GM10248 (cell line): ENCODE results near the gene HMGN2.

Source experiments
- CTCF ChIA-PET: fragments of 300-600 bp; sonication (Branson Sonifier 250); formaldehyde crosslinking; extraction: SDS; loops from one replicate; lab custom pipeline; 2021; ENCODE audit warnings: antibody characterized with exemption; lab: Yijun Ruan, JAX
- POLR2A ChIA-PET: fragments of 350-650 bp; sonication (Branson Sonifier 250); formaldehyde crosslinking; extraction: SDS; loops from one replicate; lab custom pipeline; 2020; ENCODE audit warnings: antibody characterized with exemption; lab: Yijun Ruan, JAX
- DNase-seq: peaks from one replicate; pipeline ENCODE4 v3.0.0; 2012; ENCODE audit errors: extremely low spot score
- CTCF ChIP-seq: IDR thresholded peaks from 2 replicates; pipeline ENCODE4 v1.5.1; 2012; ENCODE audit warnings: mild to moderate bottlenecking, low read depth; ENCODE audit errors: extremely low read depth, missing control alignments, control extremely low read depth

Gene HMGN2

DNA sequence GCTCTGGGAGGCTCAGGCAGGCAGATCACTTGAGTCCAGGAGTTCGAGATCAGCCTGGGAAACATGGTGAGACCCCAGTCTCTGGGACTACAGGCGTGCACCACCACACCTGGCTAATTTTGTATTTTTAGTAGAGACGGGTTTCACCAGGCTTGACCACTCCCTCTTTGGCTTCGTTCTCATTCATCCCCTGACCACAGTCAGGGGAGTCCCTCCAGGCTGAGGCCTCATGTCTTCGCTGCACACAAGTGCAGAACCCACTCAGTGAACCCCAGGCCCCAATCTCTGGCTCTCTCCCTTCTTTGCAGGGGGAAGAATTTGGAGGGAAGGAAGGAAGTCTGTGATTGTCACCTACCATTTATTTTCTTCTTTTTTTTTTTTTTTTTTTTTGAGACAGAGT lies 48.1 kb downstream of the HMGN2 start:
- no peak for TF ChIP-seq CTCF
- no peak for DNase-seq
- ChIA-PET CTCF (interaction anchor here (13.3 kb wide), 1 partner anchor 19 kb away, joined by 146 read pairs; no protein-coding TSS in a partner anchor), POLR2A (no interaction called here)

DNA sequence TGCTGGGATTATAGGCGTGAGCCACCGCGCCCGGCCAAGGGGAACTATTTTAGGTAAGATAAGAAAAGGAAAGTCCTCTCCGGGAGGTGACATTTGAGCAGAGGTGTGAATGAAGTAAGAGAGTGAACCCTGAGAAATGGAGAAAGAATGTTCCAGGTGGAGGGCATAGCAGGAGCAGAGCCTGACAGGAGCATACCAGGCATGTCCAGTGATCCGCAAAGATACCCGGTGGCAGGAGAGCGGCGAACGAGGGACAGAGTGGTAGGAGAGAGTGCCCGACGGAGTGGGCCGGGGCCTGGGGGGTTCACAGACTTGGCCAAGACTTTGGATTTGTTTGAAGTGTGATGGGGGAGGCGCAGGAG lies 49.4 kb downstream of the HMGN2 start:
- POLR2A ChIA-PET = no interaction called here
- no peak for TF ChIP-seq CTCF
- CTCF ChIA-PET = interaction anchor here (2.9 to 13.3 kb wide), 2 partner anchors 18 to 21 kb away, joined by 10 to 146 read pairs; no protein-coding TSS in a partner anchor
- DNase-seq = no peak

- no peak for DNase-seq
- POLR2A ChIA-PET = no interaction called here
- TF ChIP-seq CTCF = no peak
- CTCF ChIA-PET = interaction anchor here (0.7 to 13.3 kb wide), 3 partner anchors 18 to 105 kb away, joined by 3 to 146 read pairs (median 10); no protein-coding TSS in a partner anchor
Observed at GRCh38 chr1:26522073-26522472, 49.8 kb downstream of the HMGN2 start.

GRCh38 chr1:26524181-26524580 lies 51.9 kb downstream of the HMGN2 start:
- DNase-seq = no peak
- no peak for TF ChIP-seq CTCF
- CTCF ChIA-PET = interaction anchor here (1.2 to 13.3 kb wide), 4 partner anchors 16 to 78 kb away, joined by 4 to 146 read pairs (median 8); no protein-coding TSS in a partner anchor
- POLR2A ChIA-PET = interaction anchor here (0.7 kb wide), 1 partner anchor 316 kb away, joined by 4 read pairs; no protein-coding TSS in a partner anchor
